ENCODE measurements around the gene PDZD2. TPM values are rescaled to one million over a fixed set of nuclear protein-coding genes. Genes with fewer than 3 reads are reported as not detected.
A peak's percentile ranks its signal among the peaks of the same experiment; 100 is the strongest.

PDZD2 gene
- total and polyA plus RNA-seq, 2 experiments from 2014 or later, result 0.21 TPM; not detected in 1

GRCh38 chr5:31847354-31847753 is 208.4 kb downstream of the PDZD2 start:
- no peaks in the 10 kb centered on the region for H3K79me2 ChIP-seq (ENCODE audit: insufficient read depth)
- no peak for DNase-seq
- H3K9me3 ChIP-seq (ENCODE audit: low read depth), result no peaks in the 10 kb centered on the region
- no peaks in the 10 kb centered on the region for H3K4me1 ChIP-seq (ENCODE audit: insufficient read depth)
- no peaks in the 10 kb centered on the region for H4K20me1 ChIP-seq (ENCODE audit: insufficient read depth)
- no peak overlapping the region for H3K4me3 ChIP-seq
- H3K27me3 ChIP-seq (replicated peaks; ENCODE audit: insufficient read depth), result peaks cover 26% of the 10 kb centered on the region
- no peak overlapping the region for H3K4me2 ChIP-seq (ENCODE audit: unreplicated experiment)
- no peak overlapping the region for H3K27ac ChIP-seq
- H3F3A ChIP-seq (ENCODE audit: insufficient read depth), result no peaks in the 10 kb centered on the region
- H3K9me2 ChIP-seq (ENCODE audit: insufficient read depth), result no peaks in the 10 kb centered on the region
- H3K36me3 ChIP-seq (ENCODE audit: low read depth), result no peaks in the 10 kb centered on the region
- no peak overlapping the region for H3K9ac ChIP-seq
- in situ Hi-C loops (cut with MboI), result loop anchor here (25.0 kb wide), 1 partner anchor 465 kb away; the partner anchor contains the start of gene MTMR12
- WGBS, 2 experiments (ENCODE audit: low coverage in 1 of 2, low lambda C conversion rate in 2 of 2, missing lambda C conversion rate in 2 of 2), result 58 to 68% methylated on average over 7 of the region's 7 CpGs
- H2AFZ ChIP-seq, result no peak overlapping the region
- TF ChIP-seq EZH2 (IDR thresholded peaks at IDR 0.05; ENCODE audit: insufficient read depth, poor library complexity, severe bottlenecking), result no peak
- TF ChIP-seq EZH2phosphoT487 (IDR thresholded peaks at IDR 0.05; ENCODE audit: insufficient read depth, low read depth), result no peak

- H3K9me2 ChIP-seq (ENCODE audit: insufficient read depth), result no peaks in the 10 kb centered on the region
- TF ChIP-seq EZH2phosphoT487 (IDR thresholded peaks at IDR 0.05; ENCODE audit: insufficient read depth, low read depth) (no peak), EZH2 (IDR thresholded peaks at IDR 0.05; ENCODE audit: insufficient read depth, poor library complexity, severe bottlenecking) (no peak)
- H3K9ac ChIP-seq, result no peak overlapping the region
- no peaks in the 10 kb centered on the region for H3K79me2 ChIP-seq (ENCODE audit: insufficient read depth)
- H3K36me3 ChIP-seq (ENCODE audit: low read depth), result no peaks in the 10 kb centered on the region
- in situ Hi-C loops (cut with MboI), result no loop called here
- no peak overlapping the region for H3K27ac ChIP-seq
- no peak overlapping the region for H2AFZ ChIP-seq
- no peak for DNase-seq
- H3K27me3 ChIP-seq (replicated peaks; ENCODE audit: insufficient read depth), result peaks cover 38% of the 10 kb centered on the region
- no peaks in the 10 kb centered on the region for H4K20me1 ChIP-seq (ENCODE audit: insufficient read depth)
- no peaks in the 10 kb centered on the region for H3F3A ChIP-seq (ENCODE audit: insufficient read depth)
- H3K9me3 ChIP-seq (ENCODE audit: low read depth), result no peaks in the 10 kb centered on the region
- no peak overlapping the region for H3K4me3 ChIP-seq
- no peak overlapping the region for H3K4me2 ChIP-seq (ENCODE audit: unreplicated experiment)
- WGBS, 2 experiments (ENCODE audit: low coverage in 1 of 2, low lambda C conversion rate in 2 of 2, missing lambda C conversion rate in 2 of 2), result 46 to 52% methylated on average over 4 of the region's 4 CpGs
- peaks cover 4% of the 10 kb centered on the region; the same call in 1 of the 2 replicates for H3K4me1 ChIP-seq (ENCODE audit: insufficient read depth)
Measured at GRCh38 chr5:31850981-31851689, 212.2 kb downstream of the PDZD2 start.

GRCh38 chr5:31853398-31854135 is 214.6 kb downstream of the PDZD2 start:
- Histone ChIP-seq H3K27ac (no peak overlapping the region), H3F3A (ENCODE audit: insufficient read depth) (no peaks in the 10 kb centered on the region), H3K9ac (no peak overlapping the region), H3K4me1 (ENCODE audit: insufficient read depth) (peaks cover 4% of the 10 kb centered on the region; the same call in 1 of the 2 replicates), H3K79me2 (ENCODE audit: insufficient read depth) (no peaks in the 10 kb centered on the region), H3K4me2 (ENCODE audit: unreplicated experiment) (no peak overlapping the region), H3K4me3 (no peak overlapping the region), H4K20me1 (ENCODE audit: insufficient read depth) (no peaks in the 10 kb centered on the region), H3K27me3 (replicated peaks; ENCODE audit: insufficient read depth) (peaks cover 44% of the 10 kb centered on the region), H3K9me3 (ENCODE audit: low read depth) (no peaks in the 10 kb centered on the region), H2AFZ (no peak overlapping the region), H3K9me2 (ENCODE audit: insufficient read depth) (no peaks in the 10 kb centered on the region), H3K36me3 (ENCODE audit: low read depth) (no peaks in the 10 kb centered on the region)
- no peak for TF ChIP-seq EZH2 (IDR thresholded peaks at IDR 0.05; ENCODE audit: insufficient read depth, poor library complexity, severe bottlenecking)
- no peak for TF ChIP-seq EZH2phosphoT487 (IDR thresholded peaks at IDR 0.05; ENCODE audit: insufficient read depth, low read depth)
- 86 to 87% methylated on average over 8 of the region's 8 CpGs for WGBS, 2 experiments (ENCODE audit: low coverage in 1 of 2, low lambda C conversion rate in 2 of 2, missing lambda C conversion rate in 2 of 2)
- no peak for DNase-seq
- in situ Hi-C loops (cut with MboI), result no loop called here

GRCh38 chr5:31854181-31855133 is 215.5 kb downstream of the PDZD2 start:
- H3K4me3 ChIP-seq, result peak overlapping the region; percentile 57
- in situ Hi-C loops (cut with MboI), result no loop called here
- TF ChIP-seq EZH2phosphoT487 (IDR thresholded peaks at IDR 0.05; ENCODE audit: insufficient read depth, low read depth) (no peak), EZH2 (IDR thresholded peaks at IDR 0.05; ENCODE audit: insufficient read depth, poor library complexity, severe bottlenecking) (no peak)
- H3K9me2 ChIP-seq (ENCODE audit: insufficient read depth), result no peaks in the 10 kb centered on the region
- DNase-seq, result peak; percentile 16
- peak overlapping the region; percentile 57 for H2AFZ ChIP-seq
- H4K20me1 ChIP-seq (ENCODE audit: insufficient read depth), result no peaks in the 10 kb centered on the region
- no peak overlapping the region for H3K9ac ChIP-seq
- H3K27me3 ChIP-seq (replicated peaks; ENCODE audit: insufficient read depth), result peaks cover 44% of the 10 kb centered on the region
- WGBS, 2 experiments (ENCODE audit: low coverage in 1 of 2, low lambda C conversion rate in 2 of 2, missing lambda C conversion rate in 2 of 2), result 10 to 11% methylated on average over 42 to 49 of the region's 49 CpGs
- H3K4me2 ChIP-seq (ENCODE audit: unreplicated experiment), result peak overlapping the region; percentile 49
- H3K79me2 ChIP-seq (ENCODE audit: insufficient read depth), result no peaks in the 10 kb centered on the region
- peaks cover 4% of the 10 kb centered on the region; the same call in 1 of the 2 replicates for H3K4me1 ChIP-seq (ENCODE audit: insufficient read depth)
- H3K9me3 ChIP-seq (ENCODE audit: low read depth), result no peaks in the 10 kb centered on the region
- no peaks in the 10 kb centered on the region for H3K36me3 ChIP-seq (ENCODE audit: low read depth)
- H3K27ac ChIP-seq, result no peak overlapping the region
- no peaks in the 10 kb centered on the region for H3F3A ChIP-seq (ENCODE audit: insufficient read depth)
